NB4 (cell line): ENCODE data around the gene CCNB2.

Experiments
- CTCF ChIP-seq: IDR thresholded peaks from one replicate; pipeline ENCODE4 v1.5.1; 2012; ENCODE audit warnings: low read depth, low read length
- MAX ChIP-seq: IDR thresholded peaks from 2 replicates; pipeline ENCODE4 v1.6.1; 2011; ENCODE audit warnings: low read depth, low read length
- POLR2A ChIP-seq: IDR thresholded peaks from 2 replicates; pipeline ENCODE4 v1.6.1; 2011; ENCODE audit warnings: mild to moderate bottlenecking; ENCODE audit not compliant: insufficient read length; ENCODE audit errors: extremely low read depth

- TF ChIP-seq MAX: no peak
- TF ChIP-seq CTCF: no peak
- no peak for TF ChIP-seq POLR2A
These were observed 68.2 kb downstream of the CCNB2 start for GRCh38 chr15:59173194-59173593.
